Fibroblast of peridontal ligament (primary cell): ENCODE data around the gene AIG1.

Experiments
- DNase-seq: peaks from one replicate; pipeline ENCODE4 v3.0.0-alpha.2; 2010; ENCODE audit errors: extremely low read depth

The AIG1 gene

DNA sequence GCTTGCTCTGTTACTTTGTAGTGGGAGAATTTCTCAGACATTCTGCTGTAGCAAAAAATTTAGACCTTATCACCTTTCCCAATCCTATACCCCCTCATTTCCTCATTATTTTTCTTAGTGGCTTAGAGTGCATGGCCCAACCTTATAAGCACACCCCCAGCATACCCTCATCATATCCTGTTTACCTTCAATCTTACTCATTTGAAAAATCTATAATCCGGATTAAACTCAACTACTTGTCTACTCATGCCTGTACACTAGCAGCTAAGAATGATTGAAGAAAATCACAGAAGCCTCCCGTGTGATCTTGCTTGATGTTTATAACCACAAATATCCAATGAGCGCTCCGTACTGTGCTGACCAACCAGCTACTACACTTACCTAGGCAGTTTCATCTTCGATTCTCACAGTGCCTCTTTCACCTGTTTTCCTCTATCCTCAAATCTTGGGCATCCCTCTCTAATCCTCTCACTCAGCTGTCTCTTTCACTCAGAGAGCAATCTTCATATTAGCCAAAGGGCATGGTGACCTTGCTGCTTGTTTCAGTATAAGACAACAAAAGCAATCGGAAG is 36.6 kb downstream of the AIG1 start:
- DNase-seq, result no peak

DNA sequence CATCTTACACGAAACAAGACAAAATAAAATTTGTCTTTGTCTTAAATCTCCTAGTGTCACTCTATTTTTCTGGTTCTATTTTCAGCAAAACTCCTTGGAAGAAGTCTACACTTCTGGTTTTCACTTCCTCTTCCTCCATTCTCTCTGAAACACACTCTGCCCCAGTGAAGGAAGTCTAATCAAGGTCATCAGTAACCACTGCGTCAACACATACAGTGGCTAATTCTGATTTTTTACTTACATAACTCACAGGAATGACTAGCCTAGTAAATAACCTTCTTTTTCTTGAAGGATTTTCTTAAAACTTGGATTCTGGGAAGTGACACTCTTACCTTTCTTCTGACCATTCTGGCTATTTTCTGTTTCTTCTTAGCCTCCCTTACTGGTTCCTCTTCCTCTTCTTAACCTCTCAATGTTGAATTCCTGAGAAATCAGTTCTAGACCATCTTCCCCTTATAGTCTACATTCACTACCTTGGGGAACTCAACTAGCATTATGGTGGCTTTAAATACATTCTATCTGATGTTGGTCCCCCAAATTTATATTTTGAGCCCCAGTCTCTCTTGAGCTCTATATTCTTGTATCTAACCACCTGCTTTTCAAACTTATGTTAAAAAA is 37.5 kb downstream of the AIG1 start:
- no peak for DNase-seq

DNA sequence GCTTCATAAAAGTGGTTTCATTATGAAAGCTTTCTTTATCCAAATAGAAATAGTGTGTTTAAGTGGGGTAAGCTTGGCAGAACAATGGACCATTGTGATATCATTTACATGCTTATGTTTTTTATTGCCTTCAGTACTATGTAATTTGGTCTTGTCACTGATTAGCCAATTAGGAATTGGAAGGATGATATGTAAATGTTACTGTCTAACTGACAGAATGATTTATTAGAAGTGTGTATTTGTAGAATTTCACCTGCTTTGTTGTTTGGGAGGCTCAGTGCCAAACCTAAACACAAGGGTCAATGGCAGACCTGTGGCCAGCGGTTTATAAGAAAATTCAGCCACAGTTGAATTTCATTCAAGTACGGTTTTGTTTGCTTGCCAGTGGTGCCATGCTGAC is 39.0 kb downstream of the AIG1 start:
- DNase-seq, result no peak

DNA sequence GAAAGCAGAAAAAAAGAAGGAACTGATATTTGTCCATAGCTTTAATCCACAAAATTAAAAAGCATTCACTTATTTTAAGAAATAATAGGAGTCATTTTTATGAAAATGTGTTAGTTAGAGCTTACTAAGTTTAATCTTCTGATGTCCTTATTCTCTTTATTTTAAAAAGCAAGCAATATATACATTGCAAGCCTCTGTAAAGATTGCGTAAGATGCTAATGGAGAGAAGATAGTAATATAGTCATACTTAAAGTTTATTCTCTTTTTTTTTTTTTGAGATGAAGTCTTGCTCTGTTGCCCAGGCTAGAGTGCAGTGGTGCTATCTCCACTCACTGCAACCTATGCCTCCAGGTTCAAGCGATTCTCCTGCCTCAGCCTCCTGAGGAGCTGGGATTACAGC is 39.7 kb downstream of the AIG1 start:
- DNase-seq, result no peak

DNA sequence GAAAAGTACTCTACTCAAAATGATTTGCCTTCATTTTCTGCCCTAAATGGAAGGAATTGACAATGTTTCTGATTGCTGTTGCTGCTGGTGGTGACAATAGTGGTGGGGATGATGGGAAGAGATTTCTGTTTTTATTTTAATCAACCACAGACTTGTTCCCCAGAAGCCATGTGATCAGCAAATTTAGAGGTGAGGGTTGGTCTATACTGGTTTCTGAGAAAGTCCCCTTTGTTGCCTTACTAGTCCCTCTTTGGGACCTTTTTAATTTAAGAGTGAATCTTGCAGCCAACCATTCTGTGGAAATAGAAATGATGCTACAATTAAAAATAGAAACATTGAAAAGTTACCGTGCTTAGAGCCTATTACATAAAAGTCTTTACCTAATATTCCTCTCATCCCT is 43.2 kb downstream of the AIG1 start:
- DNase-seq, result no peak

DNA sequence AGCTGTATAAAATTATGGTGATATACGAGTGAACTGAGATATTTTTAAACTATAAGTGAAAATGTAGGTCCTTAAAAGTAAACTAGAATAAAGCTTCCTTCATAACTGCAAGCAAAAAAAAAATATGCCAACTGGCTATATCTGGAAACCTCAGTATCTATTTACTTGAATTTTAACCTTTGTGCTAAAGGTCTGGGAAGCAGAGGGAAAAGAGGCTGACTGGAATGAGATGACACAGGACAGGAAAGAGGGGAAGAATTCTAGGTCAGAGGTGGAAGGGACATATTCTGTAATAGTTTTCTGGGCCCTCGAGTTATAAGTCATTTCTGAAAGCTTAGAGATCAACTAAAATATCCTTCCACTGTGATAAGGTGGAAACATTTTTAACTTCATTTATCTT is 46.8 kb downstream of the AIG1 start:
- peak; percentile 26 for DNase-seq

DNA sequence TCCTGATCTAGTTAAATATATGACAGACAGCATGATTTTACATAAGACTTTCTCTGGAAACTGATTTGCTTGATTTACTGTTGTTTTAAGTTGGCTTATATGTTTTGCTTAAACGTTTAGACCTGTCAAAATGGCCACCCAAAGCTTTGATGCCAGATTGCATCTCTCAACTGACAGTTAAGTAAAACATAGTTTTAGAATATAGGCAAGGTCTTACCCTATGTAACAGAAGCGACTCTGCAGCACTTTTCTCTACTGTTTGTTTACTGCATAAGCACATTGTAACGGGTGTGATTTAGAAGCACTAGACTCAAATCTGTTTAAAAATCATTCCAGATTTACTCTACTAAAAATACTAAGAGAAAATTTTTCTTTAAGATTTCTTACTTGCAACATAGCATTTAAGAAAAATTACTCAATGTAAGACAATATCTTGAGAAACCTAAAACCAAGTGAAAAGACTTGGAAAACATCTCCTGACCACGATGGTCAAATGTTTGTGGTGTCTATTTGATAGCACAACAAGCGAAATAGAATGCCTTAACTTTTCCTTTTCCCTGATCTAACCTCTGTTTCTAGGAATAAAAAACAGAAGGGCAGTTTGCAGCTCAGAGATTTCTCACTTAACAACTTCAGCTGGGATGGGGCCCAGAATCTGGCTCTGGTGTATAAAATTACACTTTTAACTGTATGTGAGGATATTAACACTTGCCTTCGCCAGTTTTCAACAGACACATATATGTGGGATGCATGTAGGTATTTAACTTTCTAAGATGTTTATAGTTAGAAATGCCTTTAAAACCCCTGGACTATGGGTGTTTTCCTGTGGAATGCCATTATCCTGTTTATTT is 47.4 kb downstream of the AIG1 start:
- DNase-seq, result peak; percentile 91

DNA sequence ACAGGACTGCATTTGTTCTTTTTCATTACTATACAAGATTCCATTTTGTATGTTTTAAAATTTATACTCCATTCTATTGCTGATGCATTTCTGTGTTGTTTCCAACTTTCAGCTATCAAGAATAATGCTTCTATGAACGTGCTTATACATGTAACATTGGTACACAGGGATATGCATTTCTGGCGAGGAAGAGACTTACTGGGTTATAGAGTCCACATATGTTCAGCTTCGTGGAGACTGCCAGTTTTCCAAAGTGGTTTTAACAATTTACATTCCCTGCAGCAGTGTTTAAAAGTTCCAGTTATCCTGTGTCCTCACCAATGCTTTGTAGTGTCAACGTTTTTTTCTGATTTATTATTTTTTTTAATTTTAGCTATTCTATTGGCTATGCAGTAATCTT is 48.5 kb downstream of the AIG1 start:
- no peak for DNase-seq

DNA sequence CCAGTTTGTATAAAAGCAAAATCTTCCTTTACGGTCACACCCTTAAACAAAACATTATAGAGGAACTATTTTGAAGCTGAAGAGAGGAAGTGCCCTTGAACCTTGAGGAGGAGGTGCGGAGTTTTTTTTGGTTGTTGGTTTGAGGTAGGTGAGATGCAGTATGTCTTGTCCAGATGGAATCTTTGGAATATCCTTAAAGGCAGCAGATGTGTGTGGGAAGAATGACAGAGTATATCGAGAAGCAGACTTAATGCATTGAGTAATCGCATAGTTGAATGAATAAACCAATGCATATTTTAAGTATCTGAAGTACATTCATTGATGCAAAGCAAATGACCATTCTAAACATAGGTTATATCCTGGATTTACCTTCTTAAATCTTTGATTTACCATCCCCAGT is 49.9 kb downstream of the AIG1 start:
- peak; percentile 50 for DNase-seq

DNA sequence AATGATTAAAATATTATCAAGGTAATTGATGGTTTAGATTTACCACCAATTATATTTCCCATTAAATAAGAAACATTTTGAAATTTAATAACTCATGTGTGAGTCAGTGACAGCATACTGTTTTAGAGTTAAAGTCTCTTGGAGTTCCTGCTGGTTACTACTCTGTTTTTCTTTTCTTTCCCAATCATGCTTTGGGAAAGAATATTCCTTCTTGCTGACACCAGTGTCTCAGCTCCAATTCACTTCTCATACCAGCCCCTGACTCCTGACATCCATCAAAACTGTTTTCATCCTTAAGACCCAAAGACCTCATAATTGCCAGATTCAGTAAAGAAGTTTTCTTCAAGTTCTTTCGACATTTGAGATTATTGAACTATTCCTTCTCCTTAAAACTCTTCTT is 50.3 kb downstream of the AIG1 start:
- peak; percentile 59 for DNase-seq

DNA sequence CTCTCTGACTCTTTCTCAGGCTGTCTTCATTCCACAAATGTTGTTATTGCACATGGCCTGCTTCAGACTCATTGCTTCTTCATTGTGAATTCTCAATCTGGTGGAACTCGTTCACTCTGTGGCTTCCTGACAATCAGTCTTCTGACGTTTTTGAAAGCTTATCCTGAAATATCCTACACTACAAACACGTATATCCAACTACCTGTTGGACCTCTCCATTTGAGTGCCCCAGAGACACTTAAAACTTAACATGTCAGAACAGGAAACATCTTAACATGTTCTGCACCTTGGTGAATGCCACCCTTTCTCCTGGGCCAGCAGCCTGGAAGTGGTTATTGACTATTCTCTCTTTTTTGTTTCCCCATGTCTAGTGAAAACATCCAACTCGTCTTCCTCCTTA is 50.8 kb downstream of the AIG1 start:
- DNase-seq, result no peak

DNA sequence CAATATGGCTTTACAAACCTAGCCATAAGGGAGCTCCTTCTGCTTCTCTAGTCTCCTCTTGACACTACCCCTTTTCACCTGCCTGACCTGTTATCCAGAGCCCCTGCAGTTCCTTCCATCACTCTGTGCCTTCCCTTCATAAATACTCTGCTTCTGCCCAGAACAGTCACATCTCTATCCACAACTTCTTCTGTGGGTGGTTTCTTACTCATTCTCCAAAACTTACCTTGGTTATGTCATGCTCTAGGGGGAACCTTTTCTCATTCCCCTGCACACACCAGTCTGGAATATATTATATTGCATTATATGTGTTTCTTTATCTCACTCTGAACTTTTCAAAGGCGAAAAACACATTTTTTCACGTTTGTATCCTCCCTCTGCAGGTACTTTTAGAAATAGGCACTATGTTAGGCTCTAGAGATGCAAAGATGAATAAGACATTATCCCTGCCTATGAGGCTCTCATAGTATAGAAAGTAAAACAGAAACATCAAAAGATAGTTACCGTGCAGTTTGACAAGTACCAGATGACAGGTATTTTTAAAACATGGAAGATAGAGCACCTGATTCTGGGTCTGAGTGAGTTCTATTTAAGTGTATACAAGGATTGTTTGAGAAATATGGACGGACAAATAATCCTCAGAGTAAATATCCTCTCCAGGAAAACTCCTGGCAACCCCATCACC is 51.5 kb downstream of the AIG1 start:
- DNase-seq, result no peak

DNA sequence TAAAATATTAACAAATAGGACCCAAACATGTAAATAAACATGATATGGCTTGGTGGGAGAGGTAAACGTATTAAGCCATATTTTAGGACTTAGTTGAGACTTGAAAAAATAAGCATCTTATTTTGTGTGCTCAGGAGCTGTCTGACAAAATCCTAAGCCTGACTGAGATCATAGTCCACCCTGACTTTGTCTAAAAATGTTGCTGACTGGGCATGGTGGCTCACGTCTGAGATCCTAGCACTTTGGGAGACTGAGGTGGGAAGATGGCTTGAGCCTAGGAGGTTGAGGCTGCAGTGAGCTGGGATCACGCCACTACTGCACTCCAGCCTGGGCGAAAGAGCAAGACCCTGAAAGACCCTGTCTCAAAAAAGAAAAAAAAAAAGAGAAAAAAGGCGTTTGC is 52.1 kb downstream of the AIG1 start:
- no peak for DNase-seq

DNA sequence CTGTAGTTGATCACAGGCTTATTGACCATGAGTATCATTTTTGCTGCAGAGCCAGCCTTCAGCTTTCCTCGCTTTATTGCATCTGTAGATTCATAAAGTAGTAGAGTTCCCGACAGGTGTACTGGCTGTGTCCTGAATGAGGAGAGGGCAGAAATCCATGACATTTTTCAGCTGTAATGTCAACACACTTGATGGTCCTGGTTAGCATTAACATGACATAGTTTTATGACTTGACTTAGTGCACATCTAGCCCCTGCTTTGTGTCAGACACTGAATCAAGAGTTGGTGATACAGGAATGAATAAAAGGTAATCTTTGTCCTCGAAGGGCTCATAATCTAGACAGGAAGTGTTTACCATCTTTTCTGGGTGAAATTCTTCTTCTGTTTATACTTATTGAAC is 55.0 kb downstream of the AIG1 start:
- no peak for DNase-seq

DNA sequence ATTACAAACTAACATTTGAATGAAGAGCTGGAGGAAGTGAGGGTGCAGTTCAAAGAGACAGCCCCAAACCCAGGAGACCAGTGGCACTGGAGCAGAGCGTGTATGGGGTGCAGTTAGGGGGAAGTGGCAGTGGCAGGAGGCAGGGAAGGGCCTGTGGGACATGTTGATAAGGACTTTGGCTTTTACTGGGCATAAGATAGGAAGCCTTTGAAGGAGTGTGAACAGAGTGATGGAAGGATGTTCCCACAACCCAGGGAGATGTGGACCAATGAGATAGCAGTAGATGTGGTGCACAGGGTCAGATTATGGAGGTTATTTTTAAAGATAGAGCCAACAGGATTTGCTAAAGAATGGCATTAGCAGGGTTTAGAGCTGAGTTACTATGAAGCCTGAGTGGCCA is 56.4 kb downstream of the AIG1 start:
- no peak for DNase-seq

DNA sequence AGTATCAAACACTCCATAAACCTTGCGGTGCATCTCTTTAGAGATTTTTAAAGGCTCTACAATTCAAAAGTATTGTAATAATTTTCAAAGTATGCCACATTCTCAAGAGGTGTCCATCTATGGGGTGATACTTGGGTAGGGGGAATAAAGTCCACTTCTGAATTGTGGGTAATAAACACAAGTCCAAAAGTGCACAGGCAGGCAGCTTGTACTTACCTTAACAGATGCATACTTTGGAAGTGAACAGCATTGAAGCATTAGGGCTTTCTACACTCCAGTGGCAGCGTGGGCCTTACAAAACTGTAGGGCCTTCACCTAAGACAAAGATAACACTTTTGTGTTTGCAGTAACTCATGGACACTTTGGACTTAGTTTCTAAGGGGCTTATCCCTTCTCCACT is 58.6 kb downstream of the AIG1 start:
- no peak for DNase-seq

DNA sequence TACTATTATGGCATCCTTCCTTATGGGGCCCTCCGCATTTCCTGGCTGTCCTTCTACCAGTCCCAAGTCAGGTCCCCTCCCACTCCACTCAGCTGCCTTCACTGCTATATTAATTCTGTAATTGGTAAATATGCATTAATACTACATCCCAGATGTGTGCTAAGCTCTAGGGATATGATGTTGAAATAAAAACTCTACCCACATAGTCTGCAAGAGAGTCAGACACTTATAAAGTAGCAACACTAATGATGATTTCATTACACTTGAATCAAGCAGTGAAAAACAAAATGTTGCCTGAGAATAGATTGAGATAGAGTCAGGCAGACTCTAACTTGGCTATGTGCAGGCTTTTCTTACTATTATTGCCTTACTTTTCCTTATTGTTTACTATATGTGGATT is 62.4 kb downstream of the AIG1 start:
- DNase-seq, result peak; percentile 59

DNA sequence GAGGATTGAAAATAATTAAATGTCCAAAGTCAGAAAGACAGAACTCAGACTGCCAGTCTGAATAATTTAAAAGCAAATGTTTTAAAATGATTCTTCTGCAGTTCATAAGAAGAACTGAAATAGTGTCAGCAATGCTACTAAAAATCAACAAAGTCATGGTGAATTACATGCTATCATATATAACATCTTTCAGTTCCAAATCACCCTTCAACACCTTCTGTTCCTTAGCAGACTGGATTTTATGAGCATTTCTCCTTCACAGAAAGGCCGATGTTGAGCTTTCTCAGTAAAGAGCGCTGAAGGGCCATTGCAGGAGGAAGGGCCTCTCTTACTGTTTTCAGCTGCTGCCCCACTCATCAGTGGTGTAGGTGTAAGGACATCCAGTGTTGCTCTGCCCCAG is 63.3 kb downstream of the AIG1 start:
- DNase-seq, result no peak

DNA sequence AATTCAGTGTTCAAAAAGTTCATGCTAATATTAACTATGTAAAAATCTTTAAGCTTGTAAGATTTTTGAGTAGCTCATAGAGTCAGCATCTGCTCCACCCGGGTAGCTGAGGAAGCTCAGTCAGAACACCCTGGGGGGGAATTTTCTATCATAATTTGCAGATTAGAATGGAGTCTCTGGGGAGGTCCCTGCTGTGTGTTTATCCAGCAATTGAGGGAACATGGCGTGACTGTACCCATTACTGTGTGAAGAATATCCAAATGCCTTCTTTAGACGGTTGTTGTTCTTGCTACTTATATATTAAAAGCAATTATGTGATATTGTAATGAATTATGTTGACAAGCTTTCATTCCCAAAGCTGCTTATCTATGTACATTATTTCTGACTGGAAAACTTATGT is 64.8 kb downstream of the AIG1 start:
- DNase-seq, result peak; percentile 75

DNA sequence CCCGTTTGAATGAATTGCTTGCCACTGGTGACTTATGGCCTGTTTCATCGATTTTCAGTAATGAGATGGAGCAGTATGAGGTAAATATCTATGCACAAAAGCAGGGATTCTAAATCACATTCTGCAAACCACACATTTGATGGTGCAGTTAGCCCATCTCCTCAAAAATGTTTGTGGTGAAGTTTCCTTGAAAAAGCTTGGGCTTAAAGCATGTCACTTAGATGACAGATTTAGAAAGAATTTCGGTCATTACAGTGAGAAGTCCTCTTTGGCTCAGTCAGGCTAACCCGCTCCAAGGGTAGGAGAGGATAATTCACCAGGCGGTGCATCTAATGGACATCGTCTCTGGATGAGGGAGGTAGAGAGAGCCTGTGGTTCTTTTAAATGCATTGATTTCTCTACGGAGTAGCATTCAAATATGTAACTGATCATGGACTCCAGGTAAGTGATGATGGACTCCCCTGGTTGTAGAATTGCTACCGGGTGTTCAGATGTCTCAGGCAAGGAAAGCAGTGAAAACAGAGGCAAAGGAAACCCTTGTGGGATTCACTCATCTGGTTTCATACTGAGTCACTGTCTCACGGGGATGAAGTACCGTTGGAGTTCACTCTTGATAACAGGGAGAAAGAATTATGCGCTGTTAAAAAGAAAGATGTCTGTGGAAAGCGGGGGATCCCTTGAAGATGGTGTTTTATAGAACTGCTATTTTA is 65.3 kb downstream of the AIG1 start:
- DNase-seq, result peak; percentile 94

DNA sequence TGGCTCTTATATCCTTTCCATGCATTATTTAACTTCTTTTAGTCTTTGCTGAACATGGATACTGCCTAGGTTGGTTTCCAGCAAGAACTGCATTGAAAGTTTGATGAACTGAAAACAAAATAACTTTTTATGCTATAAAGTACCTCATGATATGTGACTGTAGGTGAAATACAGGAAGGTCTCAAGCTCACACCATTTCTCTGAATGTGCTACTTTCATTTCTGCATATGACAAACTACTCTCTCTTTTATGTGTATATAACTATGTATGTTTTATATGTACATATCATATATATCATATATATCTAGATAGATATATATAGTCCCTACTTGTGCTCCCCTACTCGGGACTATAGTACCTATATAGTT is 65.9 kb downstream of the AIG1 start:
- no peak for DNase-seq
